GM21515 (cell line): ENCODE measurements around the gene WASL.
"Not testable (repeated sequence)": the region's sequence is repeated elsewhere in the genome, so short reads cannot be mapped to it uniquely, and the experiment has no call there.

Experiments used
- ATAC-seq: cut with Tn5 transposase; IDR thresholded peaks from one replicate; pipeline ENCODE4 v1.9.1; 2021; ENCODE audit not compliant: unreplicated experiment

The WASL gene

GRCh38 chr7:123737168-123737674 lies 11.6 kb downstream of the WASL start:
- not testable (repeated sequence) for ATAC-seq

- no peak for ATAC-seq
Measured at GRCh38 chr7:123735539-123735938, 13.3 kb downstream of the WASL start.

- ATAC-seq = no peak
Measured at GRCh38 chr7:123734498-123734897, 14.3 kb downstream of the WASL start.

- no peak for ATAC-seq
Measured at GRCh38 chr7:123732413-123733091, 16.3 kb downstream of the WASL start.

- no peak for ATAC-seq
Measured at GRCh38 chr7:123729218-123729578, 19.6 kb downstream of the WASL start.

DNA sequence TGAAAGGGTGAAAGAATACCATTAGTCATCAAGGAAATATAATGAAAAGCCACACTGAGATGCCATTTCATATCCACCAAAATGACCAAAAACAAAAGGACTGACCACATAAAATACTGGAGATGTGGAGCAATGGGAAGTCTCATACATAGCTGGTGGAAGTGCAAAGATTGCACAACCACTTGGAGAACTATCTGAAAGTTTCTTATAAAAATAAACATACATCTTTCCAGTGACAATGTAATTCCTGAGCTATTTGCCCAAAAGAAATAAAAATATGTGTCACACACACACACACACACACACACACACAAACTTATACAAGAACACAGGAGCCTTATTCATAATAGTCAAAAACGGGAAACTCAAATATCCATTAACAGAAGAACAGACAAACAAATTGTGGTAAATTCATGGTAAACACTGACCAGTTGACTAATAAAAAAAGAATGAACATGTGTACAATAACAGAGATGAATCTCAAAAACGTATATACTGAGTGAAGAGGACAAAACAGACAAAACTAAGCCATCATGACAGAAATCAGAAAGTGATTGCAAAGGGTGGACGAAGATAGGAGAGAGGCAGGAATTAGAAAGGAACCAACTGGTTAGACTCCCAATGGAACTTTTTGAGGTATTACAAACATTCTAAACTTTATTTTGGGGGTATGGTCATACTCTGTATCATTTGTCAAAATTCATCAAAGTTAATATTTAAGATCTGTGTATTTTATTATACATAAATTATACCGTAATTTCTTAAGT lies 21.5 kb downstream of the WASL start:
- ATAC-seq = no peak

- no peak for ATAC-seq
Measured at GRCh38 chr7:123725586-123726171, 23.1 kb downstream of the WASL start.

- ATAC-seq = no peak
Measured at GRCh38 chr7:123724817-123725253, 24.0 kb downstream of the WASL start.

DNA sequence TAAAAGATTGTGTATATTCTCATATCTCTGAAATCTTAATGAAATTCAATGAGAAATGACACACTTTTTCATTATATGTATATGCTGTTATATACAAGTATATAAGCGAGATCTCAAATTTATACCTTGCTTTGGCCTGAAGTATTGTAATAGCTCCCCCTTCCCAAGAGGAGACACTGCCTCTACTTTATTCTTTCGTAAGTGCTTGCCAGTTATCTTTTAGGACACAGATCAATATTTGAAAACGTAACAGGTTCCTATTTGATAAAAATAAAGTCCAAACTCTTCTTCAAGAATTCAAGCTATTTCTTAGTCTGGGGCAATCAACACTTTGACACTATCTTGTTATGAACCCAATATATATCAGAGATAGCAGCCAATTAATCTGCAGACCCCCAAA lies 24.9 kb downstream of the WASL start:
- ATAC-seq = no peak

GRCh38 chr7:123720527-123720926 lies 28.3 kb downstream of the WASL start:
- not testable (repeated sequence) for ATAC-seq

DNA sequence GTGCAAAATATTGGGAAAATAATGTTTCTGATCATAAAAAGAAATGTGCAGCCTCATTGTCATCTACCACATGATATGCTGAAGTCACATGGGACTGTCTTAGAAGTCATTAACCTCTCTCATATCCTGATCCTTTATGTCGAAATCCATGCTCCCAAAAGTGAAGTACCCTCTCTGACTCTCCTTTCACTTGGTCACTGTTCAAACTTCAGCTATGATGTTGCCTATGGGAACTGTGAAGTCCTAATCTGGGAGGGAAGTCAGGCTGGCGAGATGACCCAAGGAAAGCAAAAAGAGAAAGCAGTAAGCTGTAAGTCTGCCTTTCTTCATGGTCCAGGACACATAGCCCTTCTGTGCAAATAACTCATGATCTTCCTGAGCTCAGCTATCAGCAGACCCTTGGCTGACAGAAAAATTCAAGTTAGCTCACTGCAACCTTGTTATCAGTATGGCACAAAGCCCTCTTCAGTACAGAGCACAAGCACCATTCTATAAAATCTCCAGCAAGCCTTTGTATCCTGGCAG lies 29.5 kb downstream of the WASL start:
- ATAC-seq = no peak

DNA sequence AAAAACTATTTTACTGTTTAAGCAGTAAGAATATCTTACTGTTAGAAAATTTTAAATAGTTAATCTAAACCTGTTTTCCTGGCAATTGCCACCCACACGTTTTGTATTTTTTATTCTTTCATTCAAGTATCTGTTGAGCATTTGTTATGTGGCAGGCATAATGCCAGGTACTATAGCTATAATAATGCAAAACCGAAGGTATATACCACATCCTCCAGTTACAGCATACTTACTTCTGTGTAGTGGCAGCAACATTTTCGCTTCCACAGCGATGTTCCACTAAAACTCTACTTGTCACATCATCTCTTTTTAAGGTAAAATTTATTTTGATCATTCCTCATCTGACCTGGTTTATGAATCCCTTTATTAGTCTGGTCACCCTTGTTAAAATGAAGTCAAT lies 30.0 kb downstream of the WASL start:
- no peak for ATAC-seq

DNA sequence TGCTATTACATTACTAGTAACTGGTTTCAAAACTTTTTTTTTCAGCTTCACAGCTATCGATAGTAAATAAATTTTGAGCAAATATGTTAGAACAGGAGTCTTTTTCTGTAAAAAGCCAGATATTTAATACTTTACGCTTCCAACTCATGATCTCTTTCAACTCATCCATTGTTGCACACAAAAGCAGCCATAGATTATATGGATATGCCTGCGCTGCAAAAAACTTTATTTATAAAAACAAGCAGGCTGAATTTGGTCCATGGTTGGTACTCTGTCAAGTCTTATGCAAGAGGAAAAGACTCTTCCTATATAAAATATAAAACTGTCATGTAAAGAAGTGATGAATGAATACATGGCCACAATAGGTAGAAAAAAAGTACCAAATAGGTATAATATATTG lies 31.1 kb downstream of the WASL start:
- ATAC-seq = no peak

DNA sequence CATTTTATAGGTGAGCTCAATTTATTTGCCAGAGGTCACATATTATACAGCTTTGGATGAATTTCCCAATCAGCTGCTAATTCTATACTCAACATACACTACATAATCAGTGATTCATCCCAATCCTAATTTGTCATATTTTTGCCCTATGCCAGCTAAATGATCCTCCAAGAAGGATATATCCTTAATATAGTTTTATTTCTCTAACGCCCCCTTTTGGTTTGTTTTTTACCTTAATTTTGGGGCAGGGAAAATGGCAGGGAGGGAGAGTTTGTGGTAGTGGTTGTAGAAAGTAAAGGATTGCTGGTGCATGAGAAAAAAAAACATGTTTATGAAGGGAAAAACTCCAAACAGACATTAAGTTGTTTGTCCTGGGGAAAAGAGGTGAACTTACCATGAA lies 31.9 kb downstream of the WASL start:
- ATAC-seq = no peak

DNA sequence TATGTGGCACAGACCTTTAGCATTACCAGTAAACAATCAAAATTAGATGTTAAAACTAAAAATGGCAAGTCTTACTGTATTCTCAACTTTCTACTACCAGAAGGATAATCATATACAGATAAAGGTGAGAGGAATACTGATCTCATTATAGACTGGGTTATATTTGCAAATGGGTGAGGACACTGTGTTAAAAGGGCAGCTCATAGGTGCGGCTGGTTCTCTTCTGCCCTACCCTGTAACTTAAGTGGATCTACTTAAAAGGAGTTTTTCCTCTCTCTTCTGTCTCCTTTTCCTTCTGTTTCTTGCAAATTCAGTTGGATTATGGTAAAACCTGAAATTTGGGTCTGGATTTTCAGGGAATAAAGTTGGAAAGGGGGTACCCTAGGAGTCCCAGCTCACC lies 33.0 kb downstream of the WASL start:
- ATAC-seq = no peak

GRCh38 chr7:123715198-123715597 lies 33.6 kb downstream of the WASL start:
- no peak for ATAC-seq

- ATAC-seq = no peak
Measured at GRCh38 chr7:123714296-123715080, 34.3 kb downstream of the WASL start.

- no peak for ATAC-seq
Measured at GRCh38 chr7:123712619-123713018, 36.2 kb downstream of the WASL start.

DNA sequence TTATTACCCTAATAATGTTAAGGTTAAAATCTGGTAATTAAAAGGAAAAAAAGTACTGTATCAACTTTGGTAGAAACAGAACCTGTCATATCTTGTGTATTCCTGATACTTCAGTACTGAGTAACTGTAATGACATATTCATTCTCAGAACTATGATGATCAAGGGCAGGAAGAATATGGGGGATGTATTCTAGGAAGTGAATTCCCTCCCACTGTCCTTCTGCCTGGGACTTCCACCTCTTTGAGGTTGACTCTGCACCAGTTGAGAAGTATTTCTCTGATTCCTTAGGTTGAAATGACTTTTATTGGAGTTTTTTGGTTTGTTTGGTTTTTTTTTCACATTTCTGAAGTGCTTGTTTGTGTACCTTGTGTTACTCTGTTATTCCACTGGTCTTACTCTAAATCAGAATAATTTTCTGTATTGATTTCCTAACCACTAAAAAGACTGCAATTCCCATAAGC lies 36.9 kb downstream of the WASL start:
- ATAC-seq = no peak

DNA sequence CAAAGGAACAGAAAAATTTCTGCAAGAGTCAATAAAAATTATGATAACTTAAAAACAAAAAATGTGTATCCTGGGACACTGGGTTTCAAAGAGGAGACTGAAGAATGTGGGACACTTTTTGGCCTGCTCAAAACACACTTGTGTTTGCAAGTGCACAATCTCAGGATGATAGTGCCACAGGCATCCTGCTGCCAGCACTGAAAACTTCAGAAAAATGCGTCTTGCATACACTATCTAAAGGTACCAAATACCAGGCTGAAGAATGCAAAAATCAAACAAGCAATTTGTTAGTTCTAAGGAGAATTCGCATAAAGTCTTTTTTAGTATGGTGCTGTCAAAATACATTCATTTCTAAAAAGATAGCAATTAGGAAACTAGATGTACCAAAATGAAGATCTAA lies 38.1 kb downstream of the WASL start:
- ATAC-seq = no peak

DNA sequence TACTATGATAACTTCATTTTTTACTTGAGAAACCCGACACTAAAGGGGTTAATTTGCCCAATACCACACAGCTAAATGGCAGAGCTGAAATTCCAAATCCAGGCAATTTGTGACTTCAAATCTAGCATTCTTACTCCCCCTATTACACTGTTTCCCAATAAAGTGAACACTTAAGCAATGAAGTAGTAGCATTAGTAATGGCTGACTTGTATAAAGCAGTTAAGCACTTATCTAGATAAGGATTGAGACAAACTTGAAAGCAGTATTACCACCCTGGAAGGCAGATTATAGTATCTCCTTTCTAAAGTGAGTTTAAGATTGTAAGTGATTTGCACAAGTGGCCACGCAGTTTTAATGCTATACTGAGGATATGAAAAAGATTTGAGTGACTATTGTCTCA lies 39.3 kb downstream of the WASL start:
- ATAC-seq = no peak
